Stimulated activated CD8-positive, alpha-beta memory T cell treated with anti-CD3 and anti-CD28 coated beads, Interleukin-2, amount 100 ng/mL, for 48 hours (primary cell): Measurements from ENCODE around the gene FOSB.

Experiments
- DNase-seq, 2 donors: peaks; one replicate each; pipeline ENCODE4 v3.0.0-alpha.2; 2020; ENCODE audit warnings: low read depth in 2 of 2

Gene FOSB

DNA sequence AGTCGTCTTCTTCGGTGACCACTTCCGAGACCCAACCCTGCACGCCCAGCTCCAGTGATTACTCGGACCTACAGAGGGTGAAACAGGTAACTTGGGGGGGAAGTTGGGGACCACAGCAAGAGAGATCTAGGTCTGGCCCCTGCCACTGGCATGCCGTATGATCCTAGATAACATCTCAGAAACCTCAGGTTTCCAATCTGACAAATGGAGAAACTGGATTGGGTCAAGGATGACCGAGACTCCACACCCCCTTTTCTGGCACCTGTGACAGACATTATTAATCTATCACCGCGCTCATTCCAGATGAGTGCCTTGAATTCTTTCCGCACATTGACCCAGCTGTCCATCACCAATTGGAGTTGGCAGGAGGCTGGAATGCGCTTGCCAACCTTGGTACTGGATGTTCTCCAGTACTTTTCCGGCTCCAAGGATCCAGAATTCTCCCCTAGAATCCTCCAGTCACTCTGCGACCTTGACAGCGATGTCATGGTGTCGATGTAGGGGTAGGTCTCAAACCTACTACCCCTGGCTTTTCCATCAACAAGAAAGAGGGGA, 56.9 kb downstream of the FOSB start:
- DNase-seq: no peak
